Fibroblast of peridontal ligament (primary cell): ENCODE measurements around the gene TAF3.

ENCODE experiments used
- DNase-seq: peaks from one replicate; pipeline ENCODE4 v3.0.0-alpha.2; 2010; ENCODE audit errors: extremely low read depth

The TAF3 gene

GRCh38 chr10:8034466-8035005 lies 216.2 kb downstream of the TAF3 start:
- DNase-seq = no peak

- DNase-seq = no peak
Observed at GRCh38 chr10:8035006-8035640, 216.8 kb downstream of the TAF3 start.

- no peak for DNase-seq
Observed at GRCh38 chr10:8035641-8036470, 217.6 kb downstream of the TAF3 start.

DNA sequence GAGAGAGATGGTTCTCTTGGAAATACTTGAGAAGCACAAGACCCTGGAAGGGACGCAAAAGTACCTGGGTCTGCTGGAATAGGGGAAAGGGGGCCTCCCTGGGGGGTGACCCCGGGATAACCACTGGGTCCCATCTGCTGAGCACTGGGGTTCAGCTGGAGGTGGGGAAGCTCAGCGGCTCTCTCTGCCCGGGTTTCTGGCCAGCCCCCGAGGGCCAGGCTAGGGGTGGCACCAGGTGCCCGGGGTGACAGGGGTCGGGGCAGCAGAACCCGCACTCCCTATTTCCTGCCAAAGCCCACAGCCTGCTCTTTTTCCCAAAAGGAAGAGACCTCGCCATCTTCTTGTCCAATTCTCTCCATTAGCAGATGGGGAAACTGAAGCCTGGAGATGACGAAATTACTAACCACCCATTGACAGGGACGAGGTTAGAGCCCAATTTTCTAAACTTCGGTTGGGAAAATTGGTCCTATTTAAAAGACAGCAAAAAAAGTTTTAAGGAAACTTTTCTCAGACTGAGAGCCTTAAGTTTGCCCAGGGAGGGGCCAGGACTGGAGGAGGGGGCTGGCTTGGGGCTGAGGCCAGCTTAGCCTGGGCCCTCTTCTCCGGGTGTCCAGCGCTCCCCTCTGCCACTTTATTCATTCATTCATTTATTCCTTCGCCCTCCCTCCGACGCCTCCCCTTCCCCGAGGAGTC lies 218.3 kb downstream of the TAF3 start:
- no peak for DNase-seq

- no peak for DNase-seq
Observed at GRCh38 chr10:8037199-8037801, 219.0 kb downstream of the TAF3 start.

- no peak for DNase-seq
Observed at GRCh38 chr10:8037941-8038894, 219.9 kb downstream of the TAF3 start.

DNA sequence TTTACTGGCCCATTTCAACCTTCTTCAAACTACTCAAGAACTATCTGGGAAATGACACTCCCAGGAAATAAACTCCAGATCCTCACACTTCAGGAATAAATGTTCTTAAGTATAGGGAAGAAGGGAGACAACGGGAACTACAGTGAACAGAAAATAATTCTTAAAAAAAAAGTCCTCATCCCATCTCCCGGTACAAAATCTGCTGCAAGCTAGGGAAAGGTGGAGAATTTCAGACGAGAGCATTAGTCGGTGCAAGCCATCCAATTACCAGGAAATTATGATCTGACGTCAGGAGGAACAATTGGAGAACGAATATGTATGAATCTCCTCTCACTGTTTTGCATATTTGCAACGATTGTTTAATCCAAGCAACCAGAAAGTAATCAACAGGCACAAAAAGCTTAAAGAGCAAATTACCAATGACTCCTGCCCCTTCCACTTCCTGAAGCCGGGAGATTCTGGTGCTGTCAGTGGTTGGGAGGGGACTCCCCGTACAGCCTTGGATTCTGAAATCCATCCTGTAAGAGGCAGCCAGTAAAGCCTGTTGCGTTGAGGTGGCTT lies 221.1 kb downstream of the TAF3 start:
- no peak for DNase-seq

GRCh38 chr10:8040651-8041050 lies 222.3 kb downstream of the TAF3 start:
- no peak for DNase-seq

DNA sequence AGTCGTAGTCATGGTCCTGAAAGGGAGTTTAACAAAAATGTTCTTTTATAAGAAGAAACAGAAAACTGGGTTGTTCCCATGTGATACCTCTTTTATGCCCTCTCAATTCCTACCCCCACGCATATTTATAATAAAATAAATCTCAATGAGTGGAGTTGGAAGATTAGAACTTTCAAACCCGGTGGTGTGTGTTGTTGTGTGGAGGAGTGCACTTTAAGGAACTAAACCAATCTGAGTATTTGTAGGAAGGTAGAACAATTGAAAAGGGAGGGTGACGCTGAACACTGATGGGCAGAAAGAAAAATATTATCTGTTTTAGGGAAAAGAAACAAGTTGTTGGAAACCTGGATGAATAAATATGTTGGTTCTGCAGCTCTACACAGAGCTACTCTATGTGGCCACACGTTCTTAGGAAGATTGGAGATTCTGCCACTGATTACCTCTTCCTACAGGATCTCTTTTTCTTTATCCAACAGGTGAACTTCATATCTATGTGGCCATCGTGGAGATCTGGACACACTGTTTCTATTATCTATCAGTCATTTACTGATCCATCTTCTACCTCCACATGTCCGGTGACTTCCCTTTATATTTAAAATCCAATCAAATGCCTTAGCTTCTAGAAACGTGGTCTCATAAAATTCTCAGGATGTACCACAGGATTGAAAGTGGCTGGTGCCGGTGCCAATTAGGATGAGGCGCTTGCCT lies 223.1 kb downstream of the TAF3 start:
- no peak for DNase-seq

GRCh38 chr10:8041992-8042720 lies 223.9 kb downstream of the TAF3 start:
- DNase-seq = no peak

DNA sequence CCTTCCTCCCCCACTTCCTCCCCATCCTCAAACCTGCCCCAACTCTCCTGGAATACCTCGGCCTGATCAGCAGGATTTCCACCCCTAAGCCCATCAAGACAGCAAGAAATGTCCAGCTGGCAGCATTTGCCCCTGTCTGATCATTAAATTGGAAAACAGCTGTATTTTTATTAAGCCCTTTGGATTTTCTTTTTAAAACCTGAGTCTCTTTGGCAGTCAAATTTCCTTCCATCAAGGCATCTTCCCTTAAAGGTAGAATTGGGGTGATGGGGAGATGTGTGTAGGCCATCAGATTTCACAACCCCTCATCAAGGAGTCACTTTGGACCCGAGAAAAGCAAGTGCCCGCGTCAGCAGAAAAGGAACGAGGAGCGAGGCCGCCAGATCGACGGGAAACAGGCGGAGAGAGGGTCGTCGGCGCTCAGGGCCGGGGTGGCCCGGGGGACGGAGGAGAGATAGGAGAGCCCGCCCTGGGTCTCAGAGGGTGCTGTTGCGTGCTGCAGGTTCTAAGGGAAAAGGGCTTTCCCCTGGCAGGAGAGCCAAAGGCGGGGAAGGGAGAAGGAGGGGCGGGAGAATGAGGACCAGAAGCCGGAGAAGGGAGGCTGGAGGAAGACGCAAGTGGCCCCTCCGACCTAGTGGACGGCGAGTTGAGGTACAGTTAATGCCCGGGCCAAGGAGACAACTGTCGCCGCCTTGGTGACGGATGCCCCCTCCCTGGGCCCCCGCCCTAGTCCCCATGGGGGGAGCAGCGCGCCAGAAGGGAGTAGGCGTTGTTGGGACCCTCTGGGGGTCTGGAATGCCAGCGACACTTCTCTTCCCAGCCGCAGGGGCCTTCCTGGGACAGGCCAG lies 224.6 kb downstream of the TAF3 start:
- DNase-seq = no peak

- DNase-seq = no peak
Observed at GRCh38 chr10:8043569-8044306, 225.4 kb downstream of the TAF3 start.

GRCh38 chr10:8044331-8044907 lies 226.1 kb downstream of the TAF3 start:
- no peak for DNase-seq

DNA sequence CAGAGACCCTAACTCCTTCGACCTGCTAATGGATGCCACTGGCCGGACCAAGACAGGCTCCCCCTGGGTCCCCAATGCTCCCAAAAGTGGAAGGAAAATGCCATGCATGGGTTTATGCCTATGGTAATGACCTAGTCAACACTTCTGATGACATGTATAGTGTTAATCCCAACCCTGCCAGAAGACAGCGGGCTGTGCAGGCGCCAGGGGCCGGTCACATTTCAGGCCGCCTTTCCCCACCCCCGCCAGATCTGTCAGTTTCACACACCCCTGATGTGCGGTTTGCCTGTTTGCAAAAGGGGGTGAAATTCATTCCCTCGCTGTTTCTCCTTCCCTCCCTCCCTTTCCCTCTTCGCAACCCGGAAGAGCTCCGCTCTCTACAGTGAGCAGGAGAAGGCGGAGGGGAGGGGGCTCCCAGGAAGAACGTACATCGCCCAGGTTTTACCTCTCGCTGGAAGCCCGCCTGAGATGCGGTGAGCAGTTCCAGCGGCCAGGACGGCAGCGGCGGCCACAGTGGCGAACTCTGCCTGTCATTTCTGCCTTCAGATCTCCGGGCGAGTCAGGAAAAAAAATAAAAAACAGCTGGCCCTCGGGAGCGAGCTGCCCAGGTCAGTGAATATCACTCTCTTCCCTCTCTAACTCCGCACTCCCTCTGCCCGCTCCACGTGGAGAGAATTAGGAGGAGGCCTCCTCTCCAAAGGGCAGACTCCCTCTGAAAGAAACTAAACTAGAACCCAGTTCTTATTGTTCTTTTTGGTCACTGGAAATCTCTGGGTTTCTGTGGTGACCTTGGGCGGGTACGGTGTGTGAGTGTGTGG lies 226.8 kb downstream of the TAF3 start:
- no peak for DNase-seq

GRCh38 chr10:8045726-8046494 lies 227.6 kb downstream of the TAF3 start:
- DNase-seq = no peak
